Measurements from ENCODE around the gene HAUS2.

- no peak for TF ChIP-seq CTCF (IDR thresholded peaks at IDR 0.05; ENCODE audit: insufficient read depth, low read length, poor library complexity, severe bottlenecking)
- TF ChIP-seq EZH2phosphoT487 (conservative IDR thresholded peaks at IDR 0.05; ENCODE audit: low read length), result no peak
Measured at GRCh38 chr15:42549032-42549491, 424 bp downstream of the HAUS2 start.
